Measurements from ENCODE around the gene RELL1. TPM values are rescaled to one million over a fixed set of nuclear protein-coding genes. Genes with fewer than 3 reads are reported as not detected.
A peak's percentile ranks its signal among the peaks of the same experiment; 100 is the strongest.

The RELL1 gene, protein sequence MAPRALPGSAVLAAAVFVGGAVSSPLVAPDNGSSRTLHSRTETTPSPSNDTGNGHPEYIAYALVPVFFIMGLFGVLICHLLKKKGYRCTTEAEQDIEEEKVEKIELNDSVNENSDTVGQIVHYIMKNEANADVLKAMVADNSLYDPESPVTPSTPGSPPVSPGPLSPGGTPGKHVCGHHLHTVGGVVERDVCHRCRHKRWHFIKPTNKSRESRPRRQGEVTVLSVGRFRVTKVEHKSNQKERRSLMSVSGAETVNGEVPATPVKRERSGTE
- 10 to 100 TPM; 20.4 to 31.3 (median 28.9) TPM for total RNA-seq (2021; fragmentation: NEBNext Ultra II Directional; extraction: Animal tissue kit (Norgen Biotek cat#: 25700))
- long read RNA-seq, transcript RELL1-202 (7 exons, 1,350 nt) = major isoform, 5 of 35 reads
- long read RNA-seq, partial matches to known transcripts = 0 of 35 reads
- long read RNA-seq, other reads (novel, unspliced or antisense) = 30 of 35 reads

DNA sequence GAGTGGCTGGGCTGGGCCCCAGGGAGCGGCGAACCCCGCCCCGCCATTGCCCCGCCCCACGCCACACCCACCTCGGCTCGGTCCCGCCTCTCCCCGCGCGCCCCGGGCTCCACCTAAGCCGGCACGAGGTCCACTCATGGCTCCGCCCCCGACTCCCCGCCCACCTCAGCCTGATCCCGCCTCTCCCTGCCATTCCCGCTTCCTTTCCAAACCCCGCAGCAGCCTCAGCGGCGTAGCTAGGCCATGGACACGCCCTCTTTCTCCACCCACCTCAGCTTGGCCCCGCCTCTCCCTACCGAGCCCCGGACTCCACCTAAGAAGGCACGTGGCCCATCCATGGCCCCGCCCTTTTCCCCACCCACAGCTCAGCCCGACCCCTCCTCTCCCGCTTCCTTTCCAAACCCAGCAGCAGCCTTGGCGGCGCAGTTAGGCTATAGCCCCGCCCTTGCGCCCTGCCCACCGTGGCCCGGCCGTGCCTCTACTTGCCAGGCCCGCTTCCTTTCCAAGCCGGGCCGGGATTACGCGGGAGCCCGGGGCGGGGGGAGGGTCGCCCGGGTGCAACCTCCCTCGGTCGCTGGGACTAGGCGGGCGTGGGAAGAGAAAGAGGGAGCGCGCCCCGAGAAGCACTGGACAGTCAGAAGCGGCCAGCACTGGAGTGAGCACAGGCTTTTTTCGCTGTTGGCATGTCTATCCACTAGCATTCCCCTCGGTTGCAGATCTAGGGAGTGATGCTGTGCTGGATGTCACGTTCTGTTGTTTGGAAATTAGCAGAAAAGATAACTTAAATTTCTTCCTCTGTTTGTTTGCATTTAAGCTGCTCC lies at the start of gene RELL1:
TSS of gene RELL1 (minus strand) at position 4 of the 821 bp plus-strand sequence. CDS start 89 bp downstream, outside the sequence.
- no peaks in the 10 kb centered on the region for H3K9me3 Mint-ChIP-seq
- peaks cover 49% of the 10 kb centered on the region for H3K4me1 Mint-ChIP-seq (ENCODE audit: low read depth)
- H3K4me3 Mint-ChIP-seq = peak within 1 kb of the TSS; percentile 92
- TF ChIP-seq, protein P1, sequence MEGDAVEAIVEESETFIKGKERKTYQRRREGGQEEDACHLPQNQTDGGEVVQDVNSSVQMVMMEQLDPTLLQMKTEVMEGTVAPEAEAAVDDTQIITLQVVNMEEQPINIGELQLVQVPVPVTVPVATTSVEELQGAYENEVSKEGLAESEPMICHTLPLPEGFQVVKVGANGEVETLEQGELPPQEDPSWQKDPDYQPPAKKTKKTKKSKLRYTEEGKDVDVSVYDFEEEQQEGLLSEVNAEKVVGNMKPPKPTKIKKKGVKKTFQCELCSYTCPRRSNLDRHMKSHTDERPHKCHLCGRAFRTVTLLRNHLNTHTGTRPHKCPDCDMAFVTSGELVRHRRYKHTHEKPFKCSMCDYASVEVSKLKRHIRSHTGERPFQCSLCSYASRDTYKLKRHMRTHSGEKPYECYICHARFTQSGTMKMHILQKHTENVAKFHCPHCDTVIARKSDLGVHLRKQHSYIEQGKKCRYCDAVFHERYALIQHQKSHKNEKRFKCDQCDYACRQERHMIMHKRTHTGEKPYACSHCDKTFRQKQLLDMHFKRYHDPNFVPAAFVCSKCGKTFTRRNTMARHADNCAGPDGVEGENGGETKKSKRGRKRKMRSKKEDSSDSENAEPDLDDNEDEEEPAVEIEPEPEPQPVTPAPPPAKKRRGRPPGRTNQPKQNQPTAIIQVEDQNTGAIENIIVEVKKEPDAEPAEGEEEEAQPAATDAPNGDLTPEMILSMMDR (IDR thresholded peaks at IDR 0.05) = no peak
- no peaks in the 10 kb centered on the region for H3K27me3 Mint-ChIP-seq (ENCODE audit: insufficient read depth)
- DNase-seq = peak; percentile 99
- H3K36me3 Mint-ChIP-seq (ENCODE audit: low read depth) = no peaks in the 10 kb centered on the region
- peak within 1 kb of the TSS; percentile 73 for H3K27ac Mint-ChIP-seq

DNA sequence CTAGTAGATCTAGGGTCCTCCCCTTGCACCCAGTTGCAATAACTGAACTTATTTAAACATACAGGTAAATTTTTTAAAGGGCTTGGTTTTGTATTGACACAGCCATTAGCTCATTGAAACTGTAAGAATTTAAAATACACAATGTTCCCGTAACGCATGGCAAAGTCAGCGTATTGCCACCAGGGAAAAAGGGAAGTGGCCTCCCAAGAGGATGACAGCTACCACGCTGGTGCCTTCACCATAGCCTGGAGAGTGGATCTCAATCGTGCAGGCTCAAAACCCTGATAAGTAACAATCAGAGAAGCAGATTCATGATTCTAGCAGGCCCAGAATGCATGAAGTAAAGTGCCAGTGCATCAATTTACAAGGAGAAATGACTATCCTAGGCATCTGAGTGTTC lies 49.4 kb upstream of the RELL1 start:
- no peak for DNase-seq
- H3K9me3 Mint-ChIP-seq = no peaks in the 10 kb centered on the region; the same call in 1 of the 2 replicates
- H3K27ac Mint-ChIP-seq = no peak overlapping the region
- no peaks in the 10 kb centered on the region for H3K36me3 Mint-ChIP-seq (ENCODE audit: low read depth)
- H3K27me3 Mint-ChIP-seq (ENCODE audit: insufficient read depth) = peaks cover 4% of the 10 kb centered on the region
- TF ChIP-seq, protein P1 (IDR thresholded peaks at IDR 0.05) = no peak
- no peak overlapping the region for H3K4me3 Mint-ChIP-seq
- peaks cover 10% of the 10 kb centered on the region for H3K4me1 Mint-ChIP-seq (ENCODE audit: low read depth)

DNA sequence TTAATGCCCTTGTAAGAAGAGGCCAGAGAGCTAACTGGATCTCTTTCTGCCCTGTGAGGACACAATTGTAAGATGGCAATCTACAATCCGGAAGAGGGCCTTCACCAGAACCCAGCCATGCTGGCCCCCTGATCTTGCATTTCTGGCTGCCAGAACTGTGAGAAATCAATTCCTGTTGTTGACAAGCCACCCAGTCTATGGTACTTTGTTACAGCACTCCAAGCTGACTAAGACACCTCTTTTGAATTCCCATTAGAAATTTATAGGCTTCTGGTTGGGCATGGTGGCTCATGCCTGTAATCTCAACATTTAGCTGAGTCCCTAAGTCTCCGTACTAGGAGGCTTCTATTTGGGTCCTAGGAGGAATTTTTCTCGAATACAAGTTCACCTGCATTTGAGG lies 48.8 kb upstream of the RELL1 start:
- Mint-ChIP-seq H3K9me3 (no peaks in the 10 kb centered on the region; the same call in 1 of the 2 replicates), H3K4me1 (ENCODE audit: low read depth) (peaks cover 10% of the 10 kb centered on the region), H3K4me3 (no peak overlapping the region), H3K27me3 (ENCODE audit: insufficient read depth) (peaks cover 4% of the 10 kb centered on the region), H3K27ac (no peak overlapping the region), H3K36me3 (ENCODE audit: low read depth) (no peaks in the 10 kb centered on the region)
- DNase-seq = no peak
- TF ChIP-seq, protein P1 (IDR thresholded peaks at IDR 0.05) = no peak

DNA sequence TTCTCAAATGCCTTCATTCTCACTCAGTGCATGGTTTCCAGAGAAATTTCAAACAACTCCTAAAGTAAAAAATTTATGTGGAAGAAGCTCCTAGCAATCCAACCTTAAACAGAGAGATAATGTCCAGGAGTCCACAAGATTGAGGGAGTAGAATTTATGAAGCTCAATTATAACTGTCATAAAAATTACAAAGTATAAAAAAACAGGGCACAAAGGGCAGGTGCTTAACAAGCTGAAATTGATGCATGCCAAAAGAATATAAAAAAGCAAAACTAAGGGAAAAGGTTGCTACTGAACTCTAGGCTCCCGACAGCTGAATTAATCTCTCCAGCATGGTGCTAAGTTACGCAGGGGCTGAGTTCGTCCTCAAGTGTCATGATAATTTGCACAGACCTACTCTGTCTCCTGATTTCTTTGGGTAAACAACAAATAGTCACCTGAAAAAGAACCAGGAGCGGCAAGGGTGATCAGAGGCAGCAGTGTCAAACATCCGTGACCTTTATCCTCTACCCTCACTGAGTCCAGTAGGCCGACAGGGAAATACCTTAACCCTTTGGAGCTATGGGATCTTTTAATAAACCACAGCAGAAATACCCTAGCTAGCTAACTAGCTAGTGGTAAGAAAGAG lies 47.2 kb upstream of the RELL1 start:
- H3K27me3 Mint-ChIP-seq (ENCODE audit: insufficient read depth) = peaks cover 4% of the 10 kb centered on the region
- no peak overlapping the region for H3K27ac Mint-ChIP-seq
- no peak for DNase-seq
- H3K4me1 Mint-ChIP-seq (ENCODE audit: low read depth) = peaks cover 15% of the 10 kb centered on the region
- TF ChIP-seq, protein P1 (IDR thresholded peaks at IDR 0.05) = no peak
- no peaks in the 10 kb centered on the region for H3K36me3 Mint-ChIP-seq (ENCODE audit: low read depth)
- H3K4me3 Mint-ChIP-seq = no peak overlapping the region
- H3K9me3 Mint-ChIP-seq = no peaks in the 10 kb centered on the region; the same call in 1 of the 2 replicates

DNA sequence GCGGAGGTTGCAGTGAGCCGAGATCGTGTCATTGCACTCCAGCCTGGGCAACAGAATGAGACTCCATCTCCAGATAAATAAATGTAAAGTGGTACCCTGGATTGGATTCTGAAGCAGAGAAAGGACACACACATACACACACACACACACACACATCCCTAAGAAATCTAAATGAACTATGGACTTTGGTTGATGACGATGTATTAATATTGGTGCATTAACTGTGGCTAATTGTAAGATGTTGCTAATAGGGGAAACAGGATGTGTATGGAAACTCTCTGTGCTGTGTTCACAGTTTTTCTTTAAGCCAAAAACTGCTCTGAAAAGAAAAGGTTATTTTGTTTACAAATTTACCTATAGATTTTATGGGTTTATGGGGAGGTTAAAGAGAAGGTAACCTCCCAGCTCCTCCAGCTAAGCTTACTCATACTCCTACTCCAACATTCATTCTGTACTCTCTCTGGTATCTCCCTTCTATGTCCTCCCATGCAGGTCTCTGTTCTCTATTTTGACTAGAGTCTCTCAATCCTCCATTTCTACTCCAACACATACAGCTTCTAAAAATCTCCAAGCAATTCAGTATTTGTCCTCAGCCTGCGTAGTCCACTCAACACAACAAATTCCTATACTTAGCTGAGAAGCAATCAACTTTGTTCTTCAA lies 46.5 kb upstream of the RELL1 start:
- TF ChIP-seq, protein P1 (IDR thresholded peaks at IDR 0.05) = no peak
- Mint-ChIP-seq H3K36me3 (ENCODE audit: low read depth) (no peaks in the 10 kb centered on the region), H3K4me3 (no peak overlapping the region), H3K27ac (no peak overlapping the region), H3K9me3 (no peaks in the 10 kb centered on the region; the same call in 1 of the 2 replicates), H3K4me1 (ENCODE audit: low read depth) (peaks cover 13% of the 10 kb centered on the region), H3K27me3 (ENCODE audit: insufficient read depth) (peaks cover 4% of the 10 kb centered on the region)
- no peak for DNase-seq

Data from HFFc6 (cell line).